ENCODE measurements around the gene NHERF1.

The NHERF1 gene

GRCh38 chr17:74763565-74764387 lies 15.3 kb downstream of the NHERF1 start:
- no peak for TF ChIP-seq POU6F1 (CRISPR knock-in tag; IDR thresholded peaks at IDR 0.05; ENCODE audit: borderline replicate concordance, low read depth)
- TF ChIP-seq OSR1 (CRISPR knock-in tag; IDR thresholded peaks at IDR 0.05) = no peak
- no peak for TF ChIP-seq SNAI2 (CRISPR knock-in tag; IDR thresholded peaks at IDR 0.05)
- no peak for TF ChIP-seq TOX (CRISPR knock-in tag; IDR thresholded peaks at IDR 0.05; ENCODE audit: borderline replicate concordance)
- no peak for TF ChIP-seq CREB5 (CRISPR knock-in tag; IDR thresholded peaks at IDR 0.05; ENCODE audit: low read depth)
- TF ChIP-seq TSHZ2 (CRISPR knock-in tag; IDR thresholded peaks at IDR 0.05) = no peak
- no peak for TF ChIP-seq ISL1 (CRISPR knock-in tag; IDR thresholded peaks at IDR 0.05)

GRCh38 chr17:74764751-74765286 lies 16.4 kb downstream of the NHERF1 start:
- ATAC-seq = no peak
- TF ChIP-seq ZNF565 (CRISPR knock-in tag; conservative IDR thresholded peaks at IDR 0.05; ENCODE audit: low read depth) (no peak), PATZ1 (CRISPR knock-in tag; IDR thresholded peaks at IDR 0.05; ENCODE audit: borderline replicate concordance) (no peak), TCF4 (CRISPR knock-in tag; IDR thresholded peaks at IDR 0.05; ENCODE audit: borderline replicate concordance) (no peak), BACH2 (CRISPR knock-in tag; IDR thresholded peaks at IDR 0.05; ENCODE audit: borderline replicate concordance) (no peak), CSRNP3 (CRISPR knock-in tag; IDR thresholded peaks at IDR 0.05) (no peak), ZC3H10 (CRISPR knock-in tag; IDR thresholded peaks at IDR 0.05) (no peak), ZFP30 (CRISPR knock-in tag; IDR thresholded peaks at IDR 0.05) (no peak), ARNTL (CRISPR knock-in tag; IDR thresholded peaks at IDR 0.05; ENCODE audit: borderline replicate concordance, low read depth) (no peak), ISL1 (CRISPR knock-in tag; IDR thresholded peaks at IDR 0.05) (no peak), ESRRG (CRISPR knock-in tag; IDR thresholded peaks at IDR 0.05) (no peak), CREB5 (CRISPR knock-in tag; IDR thresholded peaks at IDR 0.05; ENCODE audit: low read depth) (no peak), ZFP3 (CRISPR knock-in tag; IDR thresholded peaks at IDR 0.05) (no peak), RARB (CRISPR knock-in tag; IDR thresholded peaks at IDR 0.05) (no peak), TOX (CRISPR knock-in tag; IDR thresholded peaks at IDR 0.05; ENCODE audit: borderline replicate concordance) (no peak), POU6F1 (CRISPR knock-in tag; IDR thresholded peaks at IDR 0.05; ENCODE audit: borderline replicate concordance, low read depth) (no peak), ZNF70 (CRISPR knock-in tag; IDR thresholded peaks at IDR 0.05) (no peak), PPARA (CRISPR knock-in tag; IDR thresholded peaks at IDR 0.05; ENCODE audit: borderline replicate concordance) (no peak), OSR1 (CRISPR knock-in tag; IDR thresholded peaks at IDR 0.05) (no peak), GLIS3 (CRISPR knock-in tag; IDR thresholded peaks at IDR 0.05) (no peak), ZNF8 (CRISPR knock-in tag; IDR thresholded peaks at IDR 0.05) (no peak)

More at GRCh38 chr17:74763565-74764387, 15.3 kb downstream of the NHERF1 start:
- ATAC-seq = no peak

Measured in SK-N-SH treated with all-trans-retinoic acid at 6 μM for 48 hours (cell line).